OCI-LY7 (cell line): ENCODE data around the gene ZNF772. TPM values are rescaled to one million over a fixed set of nuclear protein-coding genes. Genes with fewer than 3 reads are reported as not detected.

Experiments used
- small RNA-seq: library from RNA; depleted of rRNA; stranded (forward); fragments of <200 nt; gene quantifications from one replicate; pipeline ENCODE3, GENCODE V24; 2014
- total RNA-seq, 2 experiments: library from RNA; depleted of rRNA in 1 of 2; stranded (reverse); fragments of >200 nt in 1 of 2; shearing (Covaris generic) in 1 of 2; gene quantifications; 2 replicates each; pipeline ENCODE4 v1.2.3, GENCODE V29; 2014 to 2022

ZNF772 gene
- total RNA-seq, 2 experiments from 2014 or later, result 0.88 to 1.1 TPM

Small RNA genes lying within 50 kb of the gene (small RNA-seq; reads per million reads assigned to genes)
- not detected for gene VN1R107P

Other genes with a start within 250 kb of the ZNF772 start
- not detected in 2 replicates for gene AURKC, start 246.5 kb downstream of the ZNF772 start, total RNA-seq (2014; rRNA removed; shearing (Covaris generic))
- gene AURKC, start 246.5 kb downstream of the ZNF772 start, total RNA-seq (2022), result 1.1 TPM in 1 of 2 replicates, not detected in the other
- 12.2 and 14.9 TPM in 2 replicates for gene ZNF805, start 236.9 kb downstream of the ZNF772 start, total RNA-seq (2014; rRNA removed; shearing (Covaris generic))
- 8.1 and 10.9 TPM in 2 replicates for gene ZNF805, start 236.9 kb downstream of the ZNF772 start, total RNA-seq (2022)
- gene ZNF460, start 197.1 kb downstream of the ZNF772 start, total RNA-seq (2014; rRNA removed; shearing (Covaris generic)), result 93.4 and 94.7 TPM in 2 replicates
- 62.5 and 67.5 TPM in 2 replicates for gene ZNF460, start 197.1 kb downstream of the ZNF772 start, total RNA-seq (2022)
- gene ZNF543, start 157.1 kb downstream of the ZNF772 start, total RNA-seq (2014; rRNA removed; shearing (Covaris generic)), result 11.5 and 14.6 TPM in 2 replicates
- gene ZNF543, start 157.1 kb downstream of the ZNF772 start, total RNA-seq (2022), result 9.4 and 10.9 TPM in 2 replicates
- gene ZNF304, start 126.3 kb downstream of the ZNF772 start, total RNA-seq (2014; rRNA removed; shearing (Covaris generic)), result 5.0 and 6.8 TPM in 2 replicates
- 5.8 and 6.8 TPM in 2 replicates for gene ZNF304, start 126.3 kb downstream of the ZNF772 start, total RNA-seq (2022)
- 12.7 and 19.3 TPM in 2 replicates for gene TRAPPC2B, start 114.0 kb downstream of the ZNF772 start, total RNA-seq (2014; rRNA removed; shearing (Covaris generic))
- 8.7 and 9.8 TPM in 2 replicates for gene TRAPPC2B, start 114.0 kb downstream of the ZNF772 start, total RNA-seq (2022)
- 2.8 and 3.9 TPM in 2 replicates for gene ZNF547, start 114.0 kb downstream of the ZNF772 start, total RNA-seq (2014; rRNA removed; shearing (Covaris generic))
- gene ZNF547, start 114.0 kb downstream of the ZNF772 start, total RNA-seq (2022), result 4.5 and 4.8 TPM in 2 replicates
- gene ZNF548, start 87.7 kb downstream of the ZNF772 start, total RNA-seq (2014; rRNA removed; shearing (Covaris generic)), result 18.9 and 23.9 TPM in 2 replicates
- gene ZNF548, start 87.7 kb downstream of the ZNF772 start, total RNA-seq (2022), result 41.8 and 42.4 TPM in 2 replicates
- 18.9 and 31.4 TPM in 2 replicates for gene ZNF17, start 66.4 kb downstream of the ZNF772 start, total RNA-seq (2014; rRNA removed; shearing (Covaris generic))
- 14.9 and 15.9 TPM in 2 replicates for gene ZNF17, start 66.4 kb downstream of the ZNF772 start, total RNA-seq (2022)
- 27.1 and 30.1 TPM in 2 replicates for gene ZNF749, start 42.2 kb downstream of the ZNF772 start, total RNA-seq (2014; rRNA removed; shearing (Covaris generic))
- 14.2 and 18.0 TPM in 2 replicates for gene ZNF749, start 42.2 kb downstream of the ZNF772 start, total RNA-seq (2022)
- gene VN1R1, start 20.4 kb downstream of the ZNF772 start, total RNA-seq (2014; rRNA removed; shearing (Covaris generic)), result not detected in 2 replicates
- not detected in 2 replicates for gene VN1R1, start 20.4 kb downstream of the ZNF772 start, total RNA-seq (2022)
- 5.0 and 7.2 TPM in 2 replicates for gene ZNF419, start 10.2 kb upstream of the ZNF772 start, total RNA-seq (2014; rRNA removed; shearing (Covaris generic))
- 6.7 and 10.5 TPM in 2 replicates for gene ZNF419, start 10.2 kb upstream of the ZNF772 start, total RNA-seq (2022)
- 9.6 and 12.0 TPM in 2 replicates for gene ZNF773, start 22.4 kb upstream of the ZNF772 start, total RNA-seq (2014; rRNA removed; shearing (Covaris generic))
- gene ZNF773, start 22.4 kb upstream of the ZNF772 start, total RNA-seq (2022), result 6.1 and 8.7 TPM in 2 replicates
- gene ZNF549, start 49.8 kb upstream of the ZNF772 start, total RNA-seq (2014; rRNA removed; shearing (Covaris generic)), result 6.1 and 7.5 TPM in 2 replicates
- 6.6 and 8.8 TPM in 2 replicates for gene ZNF549, start 49.8 kb upstream of the ZNF772 start, total RNA-seq (2022)
- gene ZNF550, start 82.3 kb upstream of the ZNF772 start, total RNA-seq (2014; rRNA removed; shearing (Covaris generic)), result 6.3 and 6.9 TPM in 2 replicates
- 6.8 and 8.7 TPM in 2 replicates for gene ZNF550, start 82.3 kb upstream of the ZNF772 start, total RNA-seq (2022)
- gene ZNF416, start 101.3 kb upstream of the ZNF772 start, total RNA-seq (2014; rRNA removed; shearing (Covaris generic)), result 4.6 and 5.0 TPM in 2 replicates
- 3.1 and 4.9 TPM in 2 replicates for gene ZNF416, start 101.3 kb upstream of the ZNF772 start, total RNA-seq (2022)
- gene ZIK1, start 106.6 kb upstream of the ZNF772 start, total RNA-seq (2014; rRNA removed; shearing (Covaris generic)), result 0.47 and 0.98 TPM in 2 replicates
- not detected in 2 replicates for gene ZIK1, start 106.6 kb upstream of the ZNF772 start, total RNA-seq (2022)
- 6.2 and 13.4 TPM in 2 replicates for gene ZNF530, start 122.3 kb upstream of the ZNF772 start, total RNA-seq (2014; rRNA removed; shearing (Covaris generic))
- 7.7 and 8.0 TPM in 2 replicates for gene ZNF530, start 122.3 kb upstream of the ZNF772 start, total RNA-seq (2022)
- gene ZNF134, start 136.7 kb upstream of the ZNF772 start, total RNA-seq (2014; rRNA removed; shearing (Covaris generic)), result 11.1 and 19.9 TPM in 2 replicates
- 7.7 and 11.0 TPM in 2 replicates for gene ZNF134, start 136.7 kb upstream of the ZNF772 start, total RNA-seq (2022)
- 12.1 and 19.0 TPM in 2 replicates for gene ZNF211, start 155.6 kb upstream of the ZNF772 start, total RNA-seq (2014; rRNA removed; shearing (Covaris generic))
- 10.5 and 15.2 TPM in 2 replicates for gene ZNF211, start 155.6 kb upstream of the ZNF772 start, total RNA-seq (2022)
- gene ZSCAN4, start 191.4 kb upstream of the ZNF772 start, total RNA-seq (2014; rRNA removed; shearing (Covaris generic)), result not detected in 2 replicates
- not detected in 2 replicates for gene ZSCAN4, start 191.4 kb upstream of the ZNF772 start, total RNA-seq (2022)
- 14.2 and 21.3 TPM in 2 replicates for gene ZNF551, start 204.4 kb upstream of the ZNF772 start, total RNA-seq (2014; rRNA removed; shearing (Covaris generic))
- gene ZNF551, start 204.4 kb upstream of the ZNF772 start, total RNA-seq (2022), result 10.5 and 12.0 TPM in 2 replicates
- not detected in 2 replicates for gene ZNF154, start 231.6 kb upstream of the ZNF772 start, total RNA-seq (2014; rRNA removed; shearing (Covaris generic))
- gene ZNF154, start 231.6 kb upstream of the ZNF772 start, total RNA-seq (2022), result not detected in 2 replicates